Measurements from ENCODE around the gene MYO18A. TPM values are rescaled to one million over a fixed set of nuclear protein-coding genes. Genes with fewer than 3 reads are reported as not detected.

The MYO18A gene
- total RNA-seq, 1 donor from 2014 or later: 109 TPM

- DNase-seq (ENCODE audit: low spot score) (no peak), ATAC-seq (no peak)
Measured at GRCh38 chr17:29086628-29087332, 93.4 kb downstream of the MYO18A start.

DNA sequence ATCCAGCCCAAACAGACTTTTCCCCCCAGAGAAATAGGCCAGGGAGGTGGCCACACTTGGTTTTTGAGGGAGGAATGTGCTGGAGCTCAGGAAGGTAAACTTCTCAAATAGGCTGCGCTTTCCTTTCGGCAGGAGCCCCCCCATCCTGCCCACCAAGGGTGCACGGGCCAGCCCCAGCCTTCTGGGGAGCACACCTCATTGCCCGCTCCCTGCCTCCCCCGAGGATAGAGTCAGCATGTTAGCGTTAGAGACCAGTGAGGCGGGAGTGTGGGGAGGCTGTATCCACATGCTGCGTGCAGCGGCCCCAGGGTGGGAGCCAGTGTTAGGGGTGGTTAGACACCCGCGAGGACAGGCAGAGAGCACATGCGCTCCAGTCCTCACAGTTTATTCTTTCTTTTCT, 95.0 kb downstream of the MYO18A start:
- ATAC-seq (no peak), DNase-seq (ENCODE audit: low spot score) (no peak)

- DNase-seq (ENCODE audit: low spot score) (no peak), ATAC-seq (peak; percentile 9)
Measured at GRCh38 chr17:29084541-29085146, 95.6 kb downstream of the MYO18A start.

DNA sequence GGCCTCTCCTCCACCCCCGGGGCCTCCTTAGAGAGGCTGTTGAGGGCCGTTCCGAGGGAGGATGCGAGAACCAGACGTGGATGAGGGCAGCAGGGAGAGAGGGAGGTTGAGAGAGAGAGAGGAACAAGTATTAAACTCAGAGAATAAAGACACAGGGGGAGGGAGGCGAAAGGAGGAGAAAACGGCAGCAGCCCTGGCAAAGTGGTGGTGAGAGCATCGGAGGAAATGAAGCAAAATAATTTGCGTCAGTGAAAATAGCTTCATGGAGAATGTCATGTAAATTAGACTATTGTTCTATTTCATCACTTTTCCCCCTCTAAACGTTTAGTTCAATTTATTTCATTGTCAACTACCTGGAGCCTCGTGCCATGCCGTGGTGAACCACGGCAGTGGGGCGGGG, 99.2 kb downstream of the MYO18A start:
- no peak for ATAC-seq
- no peak for DNase-seq (ENCODE audit: low spot score)

GRCh38 chr17:29080323-29080722, 99.9 kb downstream of the MYO18A start:
- DNase-seq (ENCODE audit: low spot score): no peak

DNA sequence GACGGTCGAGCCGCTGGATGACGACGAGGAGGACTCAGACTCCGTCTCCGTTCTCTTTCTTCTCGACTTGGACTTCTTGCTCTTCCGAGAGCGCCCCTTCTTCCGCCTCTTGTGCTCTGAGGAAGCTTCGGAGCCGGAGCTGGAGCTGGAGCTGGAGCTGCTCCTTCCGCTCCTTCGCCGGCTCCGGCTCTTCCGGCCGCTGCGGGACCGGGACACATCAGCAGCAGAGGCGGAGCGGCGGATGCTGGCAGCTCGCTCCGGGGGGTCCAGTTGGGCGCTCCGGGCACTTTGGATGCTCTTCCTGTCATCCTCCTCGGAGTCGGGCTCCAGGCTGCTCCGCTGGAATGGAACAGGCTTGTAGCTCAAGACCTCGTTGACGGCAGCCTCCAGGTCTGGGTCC, 100.3 kb downstream of the MYO18A start:
- no peak for DNase-seq (ENCODE audit: low spot score)
- ATAC-seq: no peak

More at GRCh38 chr17:29080323-29080722, 99.9 kb downstream of the MYO18A start:
- peak; percentile 16 for ATAC-seq

DNA sequence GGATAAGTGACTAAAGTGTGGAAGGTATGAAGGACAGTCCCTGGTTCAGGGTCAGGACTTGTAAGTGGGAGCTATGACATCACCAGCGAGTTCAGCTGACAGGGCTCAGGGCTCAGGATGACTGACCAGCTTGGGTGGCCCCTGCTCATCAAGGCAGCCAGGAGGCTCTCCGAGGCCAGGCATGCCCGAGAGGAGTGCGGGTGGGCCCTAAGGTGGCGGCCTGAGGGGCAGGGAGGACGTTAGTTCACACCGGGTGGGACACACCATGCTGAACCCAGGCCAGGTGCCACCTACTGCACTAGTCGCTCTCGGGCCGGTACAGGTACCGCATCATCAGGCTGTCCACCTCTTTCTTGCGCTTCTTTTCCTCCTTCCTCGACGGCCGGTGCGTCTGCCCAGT, 100.8 kb downstream of the MYO18A start:
- ATAC-seq (no peak), DNase-seq (ENCODE audit: low spot score) (no peak)

DNA sequence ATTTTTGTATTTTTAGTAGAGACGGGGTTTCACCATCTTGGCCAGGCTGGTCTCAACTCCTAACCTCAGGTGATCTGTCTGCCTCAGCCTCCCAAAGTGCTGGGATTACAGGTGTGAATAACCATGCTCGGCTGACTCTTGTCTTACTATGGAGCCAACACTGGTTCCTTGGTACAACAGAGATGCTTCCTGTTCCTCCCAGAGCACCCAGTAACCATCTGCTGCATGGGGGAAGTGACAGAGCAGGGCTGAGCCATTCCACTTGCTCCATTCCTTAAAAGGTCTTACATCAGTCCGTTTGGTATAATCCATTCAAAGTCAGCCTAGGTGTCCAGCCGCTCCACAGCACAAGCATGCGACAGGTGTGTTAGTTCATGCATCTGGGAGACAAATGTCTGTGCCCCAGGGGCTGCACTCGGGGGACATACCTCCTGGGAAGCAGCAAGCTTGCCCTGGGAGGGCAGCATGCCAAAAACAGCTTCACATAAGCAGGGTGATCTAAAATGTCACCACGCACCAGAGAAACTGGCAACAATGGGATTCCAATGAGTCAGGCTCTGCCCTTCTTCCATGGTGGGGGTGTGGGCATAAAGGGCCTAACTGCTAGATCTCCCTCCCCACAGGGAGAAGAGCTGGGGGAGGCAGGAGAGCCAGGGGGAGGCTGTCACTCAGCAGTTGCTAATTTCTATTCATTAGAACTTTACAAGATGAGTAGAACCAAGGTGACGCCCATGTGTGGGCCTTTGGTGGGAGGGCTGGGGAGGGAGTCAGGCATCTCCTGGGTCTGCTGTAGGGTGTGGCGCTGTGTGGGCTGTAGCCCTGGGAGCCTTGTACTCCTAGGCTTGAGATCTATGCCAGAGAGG, 101.8 kb downstream of the MYO18A start:
- ATAC-seq: no peak
- DNase-seq (ENCODE audit: low spot score): no peak

- ATAC-seq: no peak
- no peak for DNase-seq (ENCODE audit: low spot score)
Measured at GRCh38 chr17:29077320-29077719, 102.9 kb downstream of the MYO18A start.

DNA sequence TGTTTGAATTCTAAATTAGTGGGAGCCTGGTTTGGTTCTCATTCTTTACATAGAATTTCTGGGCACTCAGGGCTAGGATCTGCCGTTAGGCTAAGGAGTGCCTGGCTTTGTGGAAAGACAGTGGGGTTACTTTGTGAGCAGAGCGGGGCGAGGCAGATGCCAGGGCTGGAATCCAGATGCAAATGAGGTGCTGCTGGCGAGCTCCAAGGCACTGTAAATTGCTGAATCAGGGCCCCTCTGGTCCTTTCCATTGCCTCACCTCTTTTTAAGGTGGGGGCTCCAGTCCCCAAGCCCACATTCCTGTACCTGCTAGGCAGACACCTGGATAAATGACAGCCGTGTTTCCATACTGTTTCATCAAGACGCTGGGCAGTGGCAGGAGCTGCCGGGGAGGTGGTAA, 103.5 kb downstream of the MYO18A start:
- ATAC-seq: no peak
- no peak for DNase-seq (ENCODE audit: low spot score)

GRCh38 chr17:29076087-29076486, 104.1 kb downstream of the MYO18A start:
- no peak for DNase-seq (ENCODE audit: low spot score)

GRCh38 chr17:29074488-29074887, 105.7 kb downstream of the MYO18A start:
- ATAC-seq (no peak), DNase-seq (ENCODE audit: low spot score) (no peak)

More at GRCh38 chr17:29076087-29076486, 104.1 kb downstream of the MYO18A start:
- no peak for ATAC-seq

DNA sequence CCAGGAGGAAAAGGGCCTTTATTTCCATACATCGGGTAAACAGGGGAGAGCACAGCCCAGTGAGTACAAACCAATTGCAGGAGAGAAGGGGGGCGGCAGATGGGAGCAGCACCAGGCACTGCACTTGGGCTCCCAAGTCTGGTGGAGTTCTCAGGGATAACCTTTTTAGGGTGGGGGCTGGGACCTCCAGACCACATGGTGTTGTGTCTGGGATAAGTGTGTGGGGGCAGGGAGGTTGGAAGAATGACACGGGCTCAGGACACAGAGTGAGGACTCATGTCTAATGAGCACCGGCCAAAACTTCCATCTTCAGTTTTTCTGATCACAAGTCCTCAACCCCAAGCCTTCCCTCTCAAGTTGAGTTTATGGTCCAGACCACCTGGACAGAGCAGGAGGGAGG, 106.7 kb downstream of the MYO18A start:
- DNase-seq (ENCODE audit: low spot score): no peak
- ATAC-seq: peak; percentile 1

GRCh38 chr17:29073045-29073444, 107.2 kb downstream of the MYO18A start:
- ATAC-seq: no peak
- no peak for DNase-seq (ENCODE audit: low spot score)

- ATAC-seq: no peak
Measured at GRCh38 chr17:29071303-29071702, 108.9 kb downstream of the MYO18A start.

DNA sequence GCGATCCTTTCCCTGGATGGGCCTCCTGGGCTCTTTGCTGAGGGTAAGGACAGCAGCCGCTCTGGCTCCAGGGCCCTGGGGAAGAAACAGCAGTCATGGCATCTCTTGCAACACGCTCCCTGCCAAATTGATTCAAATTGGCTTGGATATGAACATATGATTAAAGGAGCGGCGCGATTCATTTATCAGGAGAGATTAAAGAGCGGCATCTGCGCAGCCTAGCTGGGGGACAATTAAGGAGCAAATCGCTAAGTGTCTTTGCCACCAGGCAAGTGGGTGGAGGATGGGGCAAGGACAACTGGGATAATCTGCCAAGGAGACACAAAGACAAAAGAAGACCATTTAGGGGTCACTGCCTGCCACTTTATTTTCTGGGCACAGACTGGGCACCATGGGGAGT, 109.4 kb downstream of the MYO18A start:
- DNase-seq (ENCODE audit: low spot score) (no peak), ATAC-seq (no peak)

More at GRCh38 chr17:29071303-29071702, 108.9 kb downstream of the MYO18A start:
- no peak for DNase-seq (ENCODE audit: low spot score)

DNA sequence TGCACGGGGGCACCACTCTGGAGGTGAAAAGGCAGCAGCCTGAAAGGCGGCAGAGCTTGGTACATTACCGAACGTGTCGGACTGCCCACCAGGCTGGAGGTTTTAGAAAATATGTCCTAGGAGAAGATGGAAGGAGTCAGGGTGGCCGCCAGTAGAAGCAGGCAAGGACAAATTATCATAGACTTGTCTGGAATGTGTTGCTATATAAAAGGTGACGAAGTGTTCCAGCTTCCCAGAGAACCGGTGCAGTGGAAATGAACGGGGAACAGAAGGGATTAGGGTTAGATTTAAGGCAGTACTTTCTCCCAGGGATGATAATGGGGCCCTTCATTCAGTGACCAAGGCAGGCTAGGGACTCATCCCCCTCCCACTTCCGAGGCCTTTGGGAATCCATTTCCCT, 109.9 kb downstream of the MYO18A start:
- no peak for ATAC-seq
- DNase-seq (ENCODE audit: low spot score): no peak

GRCh38 chr17:29069526-29070041, 110.6 kb downstream of the MYO18A start:
- ATAC-seq (peak; percentile 26), DNase-seq (ENCODE audit: low spot score) (no peak)

DNA sequence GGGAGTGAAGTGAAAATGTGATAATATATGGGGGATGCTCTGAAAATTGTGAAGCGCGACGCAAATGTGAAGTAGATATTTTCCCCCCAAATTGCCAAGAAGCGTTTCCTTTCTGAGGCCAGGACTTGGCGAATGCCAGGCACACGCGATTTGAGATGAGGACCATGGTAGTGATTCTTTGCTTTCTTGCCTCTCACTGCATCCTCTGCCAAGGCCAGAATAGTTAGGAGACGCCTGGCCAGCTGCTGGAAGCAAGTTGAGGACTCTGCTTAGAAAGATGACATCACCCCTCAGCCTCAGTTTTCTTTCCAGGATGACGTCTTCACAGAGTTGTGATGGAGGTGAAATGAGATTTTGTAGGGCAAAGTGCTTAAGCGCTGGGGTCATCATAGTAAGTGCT, 111.4 kb downstream of the MYO18A start:
- DNase-seq (ENCODE audit: low spot score): no peak
- ATAC-seq: no peak

- ATAC-seq (no peak), DNase-seq (ENCODE audit: low spot score) (no peak)
Measured at GRCh38 chr17:29066606-29067005, 113.6 kb downstream of the MYO18A start.

- no peak for DNase-seq (ENCODE audit: low spot score)
- ATAC-seq: no peak
Measured at GRCh38 chr17:29066047-29066446, 114.2 kb downstream of the MYO18A start.
